Lower leg skin (tissue), 4 donors: ENCODE data around the gene ZBTB20. TPM values are rescaled to one million over a fixed set of nuclear protein-coding genes. Genes with fewer than 3 reads are reported as not detected.

Experiments used
- DNase-seq, 2 donors: peaks; one replicate each; pipeline ENCODE4 v3.0.0-alpha.2; 2019; ENCODE audit warnings: low spot score in 2 of 2
- H3K4me3 ChIP-seq: fragments of 200-600 bp; sonication (generic); 2 replicates; pipeline ENCODE4 v1.5.1; 2017; ENCODE audit warnings: mild to moderate bottlenecking, low read depth; ENCODE audit not compliant: poor library complexity, severe bottlenecking
- CTCF ChIP-seq, 3 donors: fragments of 450-650 bp; IDR thresholded peaks; one replicate each; pipeline ENCODE4 v1.5.1; 2016; ENCODE audit warnings: antibody characterized with exemption in 3 of 3, mild to moderate bottlenecking in 3 of 3, moderate library complexity in 2 of 3
- POLR2A ChIP-seq, 2 donors: fragments of 450-650 bp; IDR thresholded peaks; one replicate each; pipeline ENCODE4 v1.6.1; 2016 to 2017; ENCODE audit warnings: antibody characterized with exemption in 2 of 2, mild to moderate bottlenecking in 1 of 2, moderate library complexity in 1 of 2
- WGBS, 2 donors: methylation state at CpG; one replicate each; pipeline ENCODE4 v1.1.5; 2018; 5-methylcytosine and 5-hydroxymethylcytosine counted together
- intact Hi-C: fragments of 100-400 bp; cut with DNase I; formaldehyde crosslinking; loops from one replicate; pipeline ENCODE4 v1.15.0; 2023; ENCODE audit warnings: low total_unique reads
- total RNA-seq, 4 donors: library from RNA; depleted of rRNA; stranded (reverse); fragments of >200 nt; gene quantifications; one replicate each; pipeline ENCODE4 v1.1.0, GENCODE V29; 2016

ZBTB20 gene
- total RNA-seq, 4 donors from 2014 or later = 22.5 to 41.9 (median 33.1) TPM

DNA sequence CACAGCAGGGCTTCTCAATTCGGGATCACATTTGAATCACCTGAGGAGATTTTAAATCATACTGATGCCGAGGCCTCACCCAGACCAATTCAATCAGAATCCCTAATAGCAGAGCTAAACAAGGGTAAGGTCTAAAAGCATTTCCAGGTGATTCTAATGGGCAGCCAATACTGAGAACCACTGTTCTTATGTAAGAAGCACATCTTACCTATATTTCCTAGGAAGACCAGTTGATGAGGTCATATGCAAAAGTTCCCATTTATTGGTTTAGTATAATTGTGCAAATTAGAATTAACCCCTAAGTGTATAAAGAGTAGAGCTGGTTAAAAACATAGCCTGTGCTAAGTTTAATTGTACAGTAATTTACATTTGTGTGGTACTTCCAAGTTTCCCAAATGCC, 851.1 kb downstream of the ZBTB20 start:
- intact Hi-C loops = no loop called here

DNA sequence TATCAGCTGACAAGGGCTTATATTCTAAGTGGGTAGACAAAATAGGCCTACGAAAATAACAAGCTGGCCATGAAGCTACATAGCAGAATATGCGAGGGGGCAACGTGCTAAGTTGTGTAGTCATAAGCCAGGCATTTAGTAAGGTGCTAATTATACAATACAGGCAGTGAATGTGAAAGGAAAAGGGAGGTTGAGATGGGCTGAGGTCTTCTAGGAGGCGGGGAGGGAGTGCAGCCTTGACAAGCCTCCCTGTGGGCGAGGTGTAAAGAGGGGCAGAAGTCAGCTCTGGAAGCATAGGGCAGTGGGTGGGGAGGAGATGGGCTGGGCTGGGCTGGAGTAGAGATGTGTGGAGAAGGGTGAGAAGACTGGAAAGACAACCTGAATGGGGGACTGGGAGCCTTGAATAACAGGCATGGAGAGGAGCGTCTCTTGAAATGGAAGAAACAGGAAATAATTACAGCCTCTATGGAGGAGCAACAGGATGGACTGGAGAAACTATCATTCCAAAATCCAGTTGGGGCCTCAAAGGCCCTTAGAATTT, 852.1 kb downstream of the ZBTB20 start:
- no peak overlapping the region for H3K4me3 ChIP-seq
- intact Hi-C loops = no loop called here
- TF ChIP-seq POLR2A (IDR thresholded peaks at IDR 0.05) = no peak
- TF ChIP-seq CTCF (IDR thresholded peaks at IDR 0.05) = no peak
- no peak for DNase-seq
- 81 to 84% methylated on average over 6 of the region's 6 CpGs for WGBS, 2 donors

More for the DNA sequence above, 851.1 kb downstream of the ZBTB20 start:
- DNase-seq = no peak
- WGBS, 2 donors = 89 to 97% methylated on average over 2 of the region's 2 CpGs
- no peak overlapping the region for H3K4me3 ChIP-seq
- TF ChIP-seq CTCF (IDR thresholded peaks at IDR 0.05) = no peak
- no peak for TF ChIP-seq POLR2A (IDR thresholded peaks at IDR 0.05)

GRCh38 chr3:114293838-114294535, 853.1 kb downstream of the ZBTB20 start, which contains the start of gene TIGIT:
TSS of gene TIGIT (plus strand) at chr3:114294028. CDS start at chr3:114294062, 34 bp downstream.
- intact Hi-C loops = no loop called here
- DNase-seq = no peak
- WGBS, 2 donors = 86 to 96% methylated on average over 7 of the region's 7 CpGs
- H3K4me3 ChIP-seq = no peak within 1 kb of the TSS
- TF ChIP-seq CTCF (IDR thresholded peaks at IDR 0.05) (no peak), POLR2A (IDR thresholded peaks at IDR 0.05) (no peak)

GRCh38 chr3:114290911-114291901, 855.9 kb downstream of the ZBTB20 start:
- peak in 1 of 2 donors; percentile 90 for DNase-seq
- 59% methylated on average over 18 to 23 of the region's 23 CpGs for WGBS, 2 donors
- no peak overlapping the region for H3K4me3 ChIP-seq
- no peak for TF ChIP-seq POLR2A (IDR thresholded peaks at IDR 0.05)
- TF ChIP-seq CTCF (IDR thresholded peaks at IDR 0.05) = peak in 1 of 3 donors; percentile 7
- intact Hi-C loops = no loop called here

- intact Hi-C loops = no loop called here
- 89% methylated on average over 2 of the region's 2 CpGs for WGBS, 2 donors
Observed at GRCh38 chr3:114286266-114286665, 860.8 kb downstream of the ZBTB20 start.

More at GRCh38 chr3:114286266-114286665, 860.8 kb downstream of the ZBTB20 start:
- no peak overlapping the region for H3K4me3 ChIP-seq
- TF ChIP-seq CTCF (IDR thresholded peaks at IDR 0.05) (no peak), POLR2A (IDR thresholded peaks at IDR 0.05) (no peak)
- DNase-seq = no peak
